PFSK-1 (cell line): ENCODE measurements around the gene HS3ST4.

Source experiments
- FOXP2 ChIP-seq: optimal IDR thresholded peaks from 2 replicates; pipeline ENCODE3; 2011; ENCODE audit warnings: borderline replicate concordance, control low read depth, inconsistent platforms; ENCODE audit not compliant: insufficient read depth; ENCODE audit errors: extremely low read length, extremely low read depth
- POLR2AphosphoS5 ChIP-seq: IDR thresholded peaks from 2 replicates; pipeline ENCODE4 v1.6.1; 2012; ENCODE audit warnings: low read depth, mild to moderate bottlenecking, control low read depth, low read length, moderate library complexity
- SIN3A ChIP-seq: IDR thresholded peaks from 2 replicates; pipeline ENCODE4 v1.6.1; 2012; ENCODE audit warnings: mild to moderate bottlenecking, low read length, moderate library complexity, borderline replicate concordance; ENCODE audit not compliant: insufficient read depth
- TAF1 ChIP-seq: IDR thresholded peaks from 2 replicates; pipeline ENCODE4 v1.6.1; 2012; ENCODE audit warnings: low read length, control low read depth, borderline replicate concordance; ENCODE audit not compliant: insufficient read depth
- TF ChIP-seq, protein P1 (sequence below), 2 experiments: IDR thresholded peaks; 2 replicates each; pipeline versions ENCODE4 v1.6.1 to v1.8.0; 2011 to 2012; ENCODE audit warnings: low read depth in 2 of 2, low read length in 2 of 2, control low read depth in 1 of 2, inconsistent platforms in 1 of 2, mild to moderate bottlenecking in 1 of 2, moderate library complexity in 1 of 2; ENCODE audit not compliant: insufficient read depth in 1 of 2

Gene HS3ST4

GRCh38 chr16:25859645-25860044 is 167.9 kb downstream of the HS3ST4 start:
- TF ChIP-seq, protein P1, sequence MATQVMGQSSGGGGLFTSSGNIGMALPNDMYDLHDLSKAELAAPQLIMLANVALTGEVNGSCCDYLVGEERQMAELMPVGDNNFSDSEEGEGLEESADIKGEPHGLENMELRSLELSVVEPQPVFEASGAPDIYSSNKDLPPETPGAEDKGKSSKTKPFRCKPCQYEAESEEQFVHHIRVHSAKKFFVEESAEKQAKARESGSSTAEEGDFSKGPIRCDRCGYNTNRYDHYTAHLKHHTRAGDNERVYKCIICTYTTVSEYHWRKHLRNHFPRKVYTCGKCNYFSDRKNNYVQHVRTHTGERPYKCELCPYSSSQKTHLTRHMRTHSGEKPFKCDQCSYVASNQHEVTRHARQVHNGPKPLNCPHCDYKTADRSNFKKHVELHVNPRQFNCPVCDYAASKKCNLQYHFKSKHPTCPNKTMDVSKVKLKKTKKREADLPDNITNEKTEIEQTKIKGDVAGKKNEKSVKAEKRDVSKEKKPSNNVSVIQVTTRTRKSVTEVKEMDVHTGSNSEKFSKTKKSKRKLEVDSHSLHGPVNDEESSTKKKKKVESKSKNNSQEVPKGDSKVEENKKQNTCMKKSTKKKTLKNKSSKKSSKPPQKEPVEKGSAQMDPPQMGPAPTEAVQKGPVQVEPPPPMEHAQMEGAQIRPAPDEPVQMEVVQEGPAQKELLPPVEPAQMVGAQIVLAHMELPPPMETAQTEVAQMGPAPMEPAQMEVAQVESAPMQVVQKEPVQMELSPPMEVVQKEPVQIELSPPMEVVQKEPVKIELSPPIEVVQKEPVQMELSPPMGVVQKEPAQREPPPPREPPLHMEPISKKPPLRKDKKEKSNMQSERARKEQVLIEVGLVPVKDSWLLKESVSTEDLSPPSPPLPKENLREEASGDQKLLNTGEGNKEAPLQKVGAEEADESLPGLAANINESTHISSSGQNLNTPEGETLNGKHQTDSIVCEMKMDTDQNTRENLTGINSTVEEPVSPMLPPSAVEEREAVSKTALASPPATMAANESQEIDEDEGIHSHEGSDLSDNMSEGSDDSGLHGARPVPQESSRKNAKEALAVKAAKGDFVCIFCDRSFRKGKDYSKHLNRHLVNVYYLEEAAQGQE (IDR thresholded peaks at IDR 0.05; ENCODE audit: insufficient read depth in 1 of 2, low read depth in 2 of 2, low read length in 2 of 2), result no peak
- no peak for TF ChIP-seq FOXP2
- TF ChIP-seq POLR2AphosphoS5, result no peak
- TF ChIP-seq TAF1, result no peak
- no peak for TF ChIP-seq SIN3A

DNA sequence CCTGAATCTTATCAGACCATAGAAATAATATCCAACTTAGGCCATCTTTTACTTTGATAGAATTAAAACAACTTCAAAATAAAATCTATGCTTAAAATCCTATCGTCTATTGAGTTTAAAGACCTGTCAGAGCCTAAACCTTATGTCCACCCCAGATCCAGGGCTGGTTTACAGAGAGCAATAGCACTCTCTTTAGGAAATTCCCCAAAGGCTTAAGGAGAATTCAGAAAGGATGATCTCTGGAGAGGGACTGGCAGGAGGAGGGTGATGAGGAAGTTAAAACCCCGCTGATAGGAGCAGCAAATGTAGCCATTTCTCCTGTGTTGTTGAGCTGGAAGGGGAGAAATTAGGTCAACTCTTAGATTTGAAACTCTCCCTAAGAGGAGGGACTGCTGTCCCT is 175.3 kb downstream of the HS3ST4 start:
- TF ChIP-seq FOXP2 (no peak), POLR2AphosphoS5 (no peak), SIN3A (no peak), TAF1 (no peak)
- TF ChIP-seq, protein P1 (IDR thresholded peaks at IDR 0.05; ENCODE audit: insufficient read depth in 1 of 2, low read depth in 2 of 2, low read length in 2 of 2), result no peak

DNA sequence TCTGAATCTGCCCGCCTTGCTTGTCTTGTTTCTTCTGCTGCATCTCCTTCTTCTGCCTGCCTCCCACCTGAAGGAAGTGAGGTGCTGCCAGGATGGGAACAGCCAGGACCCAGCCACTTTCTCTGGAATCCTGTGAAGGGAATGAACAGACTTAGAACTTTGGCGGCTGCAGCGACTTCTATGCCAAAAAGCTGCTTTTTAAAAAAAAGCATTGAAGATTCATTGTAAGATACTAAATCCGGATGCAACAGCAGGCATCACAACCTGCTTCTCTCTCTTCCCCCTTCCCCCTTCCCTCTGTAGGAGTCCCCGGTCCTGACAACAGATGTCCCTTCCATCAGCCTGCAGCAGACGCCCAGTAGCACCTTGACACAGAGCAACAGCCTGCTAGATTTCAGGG is 176.3 kb downstream of the HS3ST4 start:
- TF ChIP-seq SIN3A, result no peak
- TF ChIP-seq, protein P1 (IDR thresholded peaks at IDR 0.05; ENCODE audit: insufficient read depth in 1 of 2, low read depth in 2 of 2, low read length in 2 of 2), result no peak
- no peak for TF ChIP-seq FOXP2
- TF ChIP-seq POLR2AphosphoS5, result no peak
- no peak for TF ChIP-seq TAF1

- TF ChIP-seq TAF1 (no peak), FOXP2 (no peak), SIN3A (no peak), POLR2AphosphoS5 (no peak)
- TF ChIP-seq, protein P1 (IDR thresholded peaks at IDR 0.05; ENCODE audit: insufficient read depth in 1 of 2, low read depth in 2 of 2, low read length in 2 of 2), result no peak
Measured at GRCh38 chr16:25868706-25869370, 177.1 kb downstream of the HS3ST4 start.
